Osteoblast (primary cell): ENCODE results near the gene FBXO3. TPM values are rescaled to one million over a fixed set of nuclear protein-coding genes. Genes with fewer than 3 reads are reported as not detected.
"Not testable (repeated sequence)": the region's sequence is repeated elsewhere in the genome, so short reads cannot be mapped to it uniquely, and the experiment has no call there.

ENCODE experiments used
- DNase-seq: peaks from one replicate; pipeline ENCODE4 v3.0.0; 2011; ENCODE audit warnings: low spot score, mixed read lengths; ENCODE audit not compliant: insufficient read length; ENCODE audit errors: missing footprints
- H2AFZ ChIP-seq: 2 replicates; pipeline ENCODE4 v1.6.0; 2011; ENCODE audit warnings: mild to moderate bottlenecking, low read length
- H3K27ac ChIP-seq: 2 replicates; pipeline ENCODE4 v1.5.1; 2011; ENCODE audit warnings: mild to moderate bottlenecking, low read depth, low read length, moderate library complexity
- H3K27me3 ChIP-seq: 2 replicates; pipeline ENCODE4 v1.6.0; 2012; ENCODE audit warnings: mild to moderate bottlenecking, control low read depth, inconsistent platforms, low read length, moderate library complexity; ENCODE audit not compliant: insufficient read depth
- H3K36me3 ChIP-seq: 2 replicates; pipeline ENCODE4 v1.5.1; 2011; ENCODE audit warnings: mild to moderate bottlenecking, low read length, control low read depth, moderate library complexity; ENCODE audit not compliant: insufficient read depth
- H3K4me1 ChIP-seq: 2 replicates; pipeline ENCODE4 v1.5.1; 2011; ENCODE audit warnings: mild to moderate bottlenecking, low read length, control low read depth, moderate library complexity; ENCODE audit not compliant: insufficient read depth
- H3K4me2 ChIP-seq: 2 replicates; pipeline ENCODE4 v1.6.0; 2011; ENCODE audit warnings: mild to moderate bottlenecking, low read length; ENCODE audit not compliant: insufficient read depth
- H3K4me3 ChIP-seq: fragments of 200-600 bp; sonication (generic); 3 replicates; pipeline ENCODE4 v1.5.1; 2012; ENCODE audit warnings: mild to moderate bottlenecking, low read length, inconsistent platforms; ENCODE audit not compliant: insufficient read depth
- H3K79me2 ChIP-seq: 2 replicates; pipeline ENCODE4 v1.6.0; 2012; ENCODE audit warnings: mild to moderate bottlenecking, low read length, control low read depth, inconsistent platforms; ENCODE audit not compliant: insufficient read depth
- H3K9me3 ChIP-seq: 2 replicates; pipeline ENCODE4 v1.5.1; 2011; ENCODE audit warnings: low read depth, low read length, control low read depth
- H4K20me1 ChIP-seq: 2 replicates; pipeline ENCODE4 v1.6.0; 2012; ENCODE audit warnings: mild to moderate bottlenecking, low read length, control low read depth; ENCODE audit not compliant: insufficient read depth
- total RNA-seq: library from RNA; depleted of rRNA; stranded (reverse); fragments of >200 nt; gene quantifications from 2 replicates; pipeline ENCODE4 v1.2.3, GENCODE V29; 2012
- TF ChIP-seq, protein P1 (sequence below): IDR thresholded peaks from 2 replicates; pipeline ENCODE4 v1.5.1; 2011; ENCODE audit warnings: mild to moderate bottlenecking, low read depth, low read length, moderate library complexity; ENCODE audit errors: extremely low read depth

FBXO3 gene
- total RNA-seq, 1 donor = 35.8 TPM

DNA sequence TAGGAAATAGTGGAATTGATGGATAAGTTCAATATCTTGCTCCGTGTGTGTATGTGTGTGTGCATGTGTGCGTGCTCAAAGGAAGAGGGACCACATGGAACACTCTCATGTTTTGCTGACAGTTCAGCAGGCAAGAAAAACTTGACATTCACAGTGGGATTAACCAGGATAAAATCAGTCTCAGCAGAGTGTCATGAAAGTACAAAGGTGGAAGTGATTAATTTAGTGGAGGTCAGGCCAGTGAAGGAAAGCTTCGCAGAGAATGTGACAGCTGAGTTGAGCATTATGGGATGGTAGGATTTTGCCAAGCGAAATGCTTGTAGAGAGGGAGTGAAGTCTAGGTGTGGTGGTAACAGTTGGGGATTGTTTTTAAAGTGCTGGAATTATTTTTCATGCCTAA, 15.7 kb upstream of the FBXO3 start:
- Histone ChIP-seq H3K4me3 (no peak overlapping the region), H3K9me3 (no peaks in the 10 kb centered on the region), H3K4me1 (no peaks in the 10 kb centered on the region), H3K27me3 (peaks cover 30% of the 10 kb centered on the region), H2AFZ (no peak overlapping the region), H3K27ac (no peak overlapping the region), H4K20me1 (no peaks in the 10 kb centered on the region), H3K79me2 (no peaks in the 10 kb centered on the region), H3K4me2 (no peak overlapping the region), H3K36me3 (no peaks in the 10 kb centered on the region)
- TF ChIP-seq, protein P1, sequence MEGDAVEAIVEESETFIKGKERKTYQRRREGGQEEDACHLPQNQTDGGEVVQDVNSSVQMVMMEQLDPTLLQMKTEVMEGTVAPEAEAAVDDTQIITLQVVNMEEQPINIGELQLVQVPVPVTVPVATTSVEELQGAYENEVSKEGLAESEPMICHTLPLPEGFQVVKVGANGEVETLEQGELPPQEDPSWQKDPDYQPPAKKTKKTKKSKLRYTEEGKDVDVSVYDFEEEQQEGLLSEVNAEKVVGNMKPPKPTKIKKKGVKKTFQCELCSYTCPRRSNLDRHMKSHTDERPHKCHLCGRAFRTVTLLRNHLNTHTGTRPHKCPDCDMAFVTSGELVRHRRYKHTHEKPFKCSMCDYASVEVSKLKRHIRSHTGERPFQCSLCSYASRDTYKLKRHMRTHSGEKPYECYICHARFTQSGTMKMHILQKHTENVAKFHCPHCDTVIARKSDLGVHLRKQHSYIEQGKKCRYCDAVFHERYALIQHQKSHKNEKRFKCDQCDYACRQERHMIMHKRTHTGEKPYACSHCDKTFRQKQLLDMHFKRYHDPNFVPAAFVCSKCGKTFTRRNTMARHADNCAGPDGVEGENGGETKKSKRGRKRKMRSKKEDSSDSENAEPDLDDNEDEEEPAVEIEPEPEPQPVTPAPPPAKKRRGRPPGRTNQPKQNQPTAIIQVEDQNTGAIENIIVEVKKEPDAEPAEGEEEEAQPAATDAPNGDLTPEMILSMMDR = no peak
- DNase-seq = no peak

DNA sequence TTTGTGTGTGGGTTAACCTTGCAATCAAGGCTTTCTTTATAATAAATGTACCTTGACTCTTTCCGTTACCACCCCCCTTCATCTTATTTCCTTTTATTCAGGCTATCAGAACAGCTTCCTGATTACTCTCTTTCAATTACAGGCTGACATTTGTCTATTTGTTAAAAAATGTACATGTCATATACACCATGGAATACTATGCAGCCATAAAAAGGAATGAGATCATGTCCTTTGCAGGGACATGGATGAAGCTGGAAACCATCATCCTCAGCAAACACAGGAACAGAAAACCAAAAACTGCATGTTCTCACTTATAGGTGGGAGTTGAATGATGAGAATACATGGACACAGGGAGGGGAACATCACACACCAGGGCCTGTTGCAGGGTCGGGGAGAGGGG, 13.8 kb upstream of the FBXO3 start:
- not testable (repeated sequence) for H3K4me1 ChIP-seq, H4K20me1 ChIP-seq, H3K79me2 ChIP-seq, H3K27ac ChIP-seq, H3K4me2 ChIP-seq, H3K9me3 ChIP-seq, H2AFZ ChIP-seq, DNase-seq, H3K4me3 ChIP-seq, H3K36me3 ChIP-seq
- H3K27me3 ChIP-seq = peaks cover 23% of the 10 kb centered on the region

DNA sequence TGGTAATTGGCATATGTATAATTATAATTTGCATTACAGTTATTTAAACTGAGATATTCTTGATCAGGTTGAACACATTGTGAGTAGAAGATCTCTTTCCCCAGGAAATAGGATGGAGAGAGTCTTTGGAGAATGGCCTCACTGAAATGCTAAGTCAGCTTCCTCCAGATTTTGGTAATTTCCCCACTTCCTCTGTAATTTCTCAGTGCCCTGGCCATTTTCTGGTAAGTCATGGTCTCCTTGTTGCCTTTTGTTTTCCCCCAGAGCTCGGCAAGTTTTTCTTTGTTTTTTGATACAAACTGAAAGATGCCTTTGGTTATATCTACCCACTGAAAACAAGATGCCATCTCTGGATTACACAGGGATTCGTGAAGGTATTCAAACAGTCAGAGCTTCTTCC, 12.8 kb upstream of the FBXO3 start:
- H3K4me2 ChIP-seq = no peak overlapping the region
- no peaks in the 10 kb centered on the region for H3K36me3 ChIP-seq
- H3K9me3 ChIP-seq = no peaks in the 10 kb centered on the region
- no peak overlapping the region for H2AFZ ChIP-seq
- no peaks in the 10 kb centered on the region for H3K79me2 ChIP-seq
- no peaks in the 10 kb centered on the region for H3K4me1 ChIP-seq
- H4K20me1 ChIP-seq = no peaks in the 10 kb centered on the region
- TF ChIP-seq, protein P1 = no peak
- peaks cover 21% of the 10 kb centered on the region for H3K27me3 ChIP-seq
- DNase-seq = no peak
- H3K27ac ChIP-seq = no peak overlapping the region
- no peak overlapping the region for H3K4me3 ChIP-seq

DNA sequence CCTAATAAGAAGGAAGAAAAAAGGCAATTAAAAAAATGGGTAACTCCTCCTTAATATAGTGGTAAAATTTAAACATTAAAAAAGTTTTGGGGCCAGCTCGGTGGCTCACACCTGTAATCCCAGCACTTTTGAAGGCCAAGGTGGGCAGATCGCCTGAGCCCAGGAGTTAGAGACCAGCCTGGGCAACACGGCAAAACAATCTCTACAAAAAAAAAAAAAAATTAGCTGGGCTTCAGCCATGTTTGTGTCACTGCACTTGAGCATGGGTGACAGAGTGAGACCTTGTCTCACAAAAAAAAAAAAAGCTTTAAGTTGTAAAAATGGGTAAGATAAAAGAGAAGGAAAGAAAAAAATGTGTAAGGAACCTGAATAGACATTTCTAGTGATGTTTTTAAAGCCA, 11.3 kb upstream of the FBXO3 start:
- DNase-seq = no peak
- H3K4me2 ChIP-seq = no peak overlapping the region
- no peaks in the 10 kb centered on the region for H3K79me2 ChIP-seq
- H3K9me3 ChIP-seq = no peaks in the 10 kb centered on the region
- no peak overlapping the region for H3K4me3 ChIP-seq
- H3K27ac ChIP-seq = no peak overlapping the region
- TF ChIP-seq, protein P1 = no peak
- H3K27me3 ChIP-seq = peaks cover 11% of the 10 kb centered on the region
- peaks cover under 1% of the 10 kb centered on the region for H3K4me1 ChIP-seq
- H2AFZ ChIP-seq = no peak overlapping the region
- H4K20me1 ChIP-seq = no peaks in the 10 kb centered on the region
- H3K36me3 ChIP-seq = no peaks in the 10 kb centered on the region
